HepG2 (cell line): ENCODE measurements around the gene HSF4. TPM values are rescaled to one million over a fixed set of nuclear protein-coding genes. Genes with fewer than 3 reads are reported as not detected.

Experiments used
- ARID5B ChIP-seq: IDR thresholded peaks from 2 replicates; pipeline ENCODE4 v1.4.0; 2020; ENCODE audit warnings: mild to moderate bottlenecking, missing genetic modification reagents
- CERS6 ChIP-seq: sonication (generic); formaldehyde crosslinking; IDR thresholded peaks from 2 replicates; pipeline ENCODE4 v1.5.0; 2020; ENCODE audit warnings: missing genetic modification reagents
- FOXM1 ChIP-seq: sonication (generic); formaldehyde crosslinking; IDR thresholded peaks from 2 replicates; pipeline ENCODE4 v1.5.0; 2020; ENCODE audit warnings: missing genetic modification reagents
- FOXP4 ChIP-seq: sonication (generic); formaldehyde crosslinking; IDR thresholded peaks from 2 replicates; pipeline ENCODE4 v1.4.0; 2020; ENCODE audit warnings: missing genetic modification reagents
- GLI4 ChIP-seq: sonication (generic); formaldehyde crosslinking; IDR thresholded peaks from 2 replicates; pipeline ENCODE4 v1.5.1; 2020; ENCODE audit warnings: missing genetic modification reagents, mild to moderate bottlenecking, moderate library complexity, borderline replicate concordance
- LRRFIP1 ChIP-seq: sonication (generic); formaldehyde crosslinking; conservative IDR thresholded peaks from 2 replicates; pipeline ENCODE4 v1.4.0; 2020; ENCODE audit warnings: missing genetic modification reagents
- MYNN ChIP-seq: sonication (generic); formaldehyde crosslinking; IDR thresholded peaks from 2 replicates; pipeline ENCODE4 v1.4.0; 2020; ENCODE audit warnings: mild to moderate bottlenecking, low read depth, missing genetic modification reagents
- NFE2L1 ChIP-seq: sonication (generic); formaldehyde crosslinking; IDR thresholded peaks from 2 replicates; pipeline ENCODE4 v1.4.0; 2020; ENCODE audit warnings: missing genetic modification reagents, mild to moderate bottlenecking, borderline replicate concordance
- SATB2 ChIP-seq: sonication (generic); formaldehyde crosslinking; IDR thresholded peaks from 2 replicates; pipeline ENCODE4 v1.5.0; 2020; ENCODE audit warnings: missing genetic modification reagents
- SOX13 ChIP-seq, 3 experiments: fragments of 450-650 bp in 1 of 3; sonication (generic) in 1 of 3; formaldehyde crosslinking in 1 of 3; IDR thresholded peaks in 2 of 3; conservative IDR thresholded peaks in 1 of 3; 2 replicates each; pipeline versions ENCODE4 v1.5.0 to v1.6.1; 2016 to 2020; ENCODE audit warnings: antibody characterized with exemption in 1 of 3, mild to moderate bottlenecking in 1 of 3, missing compliant biosample characterization in 1 of 3, missing genetic modification reagents in 1 of 3, moderate library complexity in 1 of 3
- TEF ChIP-seq: sonication (generic); formaldehyde crosslinking; IDR thresholded peaks from 2 replicates; pipeline ENCODE4 v1.5.0; 2020; ENCODE audit warnings: missing genetic modification reagents
- ZNF18 ChIP-seq: sonication (generic); formaldehyde crosslinking; IDR thresholded peaks from 2 replicates; pipeline ENCODE4 v1.8.0; 2022; ENCODE audit warnings: mild to moderate bottlenecking, missing genetic modification reagents; ENCODE audit not compliant: insufficient replicate concordance
- ZNF710 ChIP-seq: sonication (generic); formaldehyde crosslinking; IDR thresholded peaks from 2 replicates; pipeline ENCODE4 v1.5.0; 2020; ENCODE audit warnings: mild to moderate bottlenecking, missing genetic modification reagents, borderline replicate concordance
- polyA plus RNA-seq, 8 experiments: library from polyadenylated mRNA; depleted of rRNA in 3 of 8; stranded (reverse) in 7 of 8; unstranded in 1 of 8; fragments of >200 nt; fragmentation: Illumina TruSeq in 4 of 8; extraction: Trizol in 4 of 8; gene quantifications; 2 replicates each; pipeline versions ENCODE4 v1.2.1 to v1.2.3, GENCODE V29; 2011 to 2016; ENCODE audit warnings: low read depth in 4 of 8, missing spikeins in 1 of 8, mixed read lengths in 1 of 8; ENCODE audit not compliant: insufficient read depth in 1 of 8
- total RNA-seq, 5 experiments: library from RNA; depleted of rRNA; stranded (reverse); fragments of >200 nt; fragmentation: Illumina TruSeq; extraction: Trizol; gene quantifications; 2 replicates each; pipeline ENCODE4 v1.2.3, GENCODE V29; 2016; ENCODE audit warnings: low read depth in 1 of 5

Gene HSF4
- total and polyA plus RNA-seq, 2 of the 13 experiments (the other 11 are each of a cell fraction or from before 2014, with no cell fraction given): 3.5 to 16.9 TPM

- TF ChIP-seq LRRFIP1 (CRISPR knock-in tag) (0 out of 2 replicates have a peak, but pooled peaks have one; percentile 31), FOXM1 (CRISPR knock-in tag) (no peak), TEF (CRISPR knock-in tag) (no peak), SOX13 (IDR thresholded peaks at IDR 0.05) (peak; percentile 28; the same call in 1 of the 2 replicates), SOX13 (CRISPR knock-in tag; conservative IDR thresholded peaks at IDR 0.05 in 1 of 2, IDR thresholded peaks at IDR 0.05 in 1 of 2) (no peak), MYNN (CRISPR knock-in tag) (no peak), ZNF18 (CRISPR knock-in tag) (no peak), SATB2 (CRISPR knock-in tag) (no peak), GLI4 (CRISPR knock-in tag) (no peak), ARID5B (CRISPR knock-in tag) (no peak), NFE2L1 (CRISPR knock-in tag) (no peak), ZNF710 (CRISPR knock-in tag) (no peak), FOXP4 (CRISPR knock-in tag) (no peak), CERS6 (0 out of 2 replicates have a peak, but pooled peaks have one; percentile 24)
These were observed 27.0 kb downstream of the HSF4 start (continued) for GRCh38 chr16:67191411-67191994.
